H1 (cell line): ENCODE results near the gene TSN. TPM values are rescaled to one million over a fixed set of nuclear protein-coding genes. Genes with fewer than 3 reads are reported as not detected.

Experiments used
- CHD2 ChIP-seq: IDR thresholded peaks from 2 replicates; pipeline ENCODE4 v1.6.1; 2012; ENCODE audit warnings: low read length, improper control_type of control experiment
- FOSL1 ChIP-seq: IDR thresholded peaks from 2 replicates; pipeline ENCODE4 v1.6.1; 2011; ENCODE audit warnings: mild to moderate bottlenecking, low read depth, low read length, moderate library complexity; ENCODE audit not compliant: insufficient read depth
- NANOG ChIP-seq: IDR thresholded peaks from 2 replicates; pipeline ENCODE4 v1.6.1; 2011; ENCODE audit warnings: low read length, low read depth, mild to moderate bottlenecking, inconsistent platforms; ENCODE audit not compliant: insufficient read depth, poor library complexity, severe bottlenecking
- TEAD4 ChIP-seq: IDR thresholded peaks from 2 replicates; pipeline ENCODE4 v1.6.1; 2012; ENCODE audit warnings: low read depth, low read length, inconsistent platforms, mixed read lengths
- YY1 ChIP-seq: IDR thresholded peaks from 2 replicates; pipeline ENCODE4 v1.6.1; 2011; ENCODE audit warnings: low read depth, mild to moderate bottlenecking, low read length
- polyA plus RNA-seq, 7 experiments: library from polyadenylated mRNA; depleted of rRNA in 3 of 7; stranded (reverse) in 5 of 7; unstranded in 2 of 7; fragments of >200 nt in 5 of 7; fragments of 200-250 nt in 2 of 7; gene quantifications; 1 replicate in 5 of 7; 2 replicates in 1 of 7; 4 replicates in 1 of 7; pipeline versions ENCODE4 v1.2.1 to v1.2.3, GENCODE V29; 2011 to 2013; ENCODE audit warnings: missing spikeins in 2 of 7, mixed read lengths in 2 of 7
- total RNA-seq: library from RNA; stranded (reverse); fragmentation: NEBNext Ultra II Directional; extraction: Animal tissue kit (Norgen Biotek cat#: 25700); gene quantifications from 2 replicates; pipeline ENCODE4 v1.2.1, GENCODE V29; 2021
- TF ChIP-seq, protein P1 (sequence below): fragments of 300-600 bp; sonication (generic); IDR thresholded peaks from 2 replicates; pipeline ENCODE4 v1.7.1; 2012; ENCODE audit warnings: low read length, moderate library complexity, mild to moderate bottlenecking, inconsistent platforms; ENCODE audit not compliant: insufficient replicate concordance
- TF ChIP-seq, protein P2 (sequence below): IDR thresholded peaks from 2 replicates; pipeline ENCODE4 v1.6.1; 2012; ENCODE audit warnings: inconsistent platforms

Gene TSN
- total and polyA plus RNA-seq, 2 of the 8 experiments (the other 6 are each of a cell fraction or from before 2014, with no cell fraction given): 44.4 to 96.1 TPM

DNA sequence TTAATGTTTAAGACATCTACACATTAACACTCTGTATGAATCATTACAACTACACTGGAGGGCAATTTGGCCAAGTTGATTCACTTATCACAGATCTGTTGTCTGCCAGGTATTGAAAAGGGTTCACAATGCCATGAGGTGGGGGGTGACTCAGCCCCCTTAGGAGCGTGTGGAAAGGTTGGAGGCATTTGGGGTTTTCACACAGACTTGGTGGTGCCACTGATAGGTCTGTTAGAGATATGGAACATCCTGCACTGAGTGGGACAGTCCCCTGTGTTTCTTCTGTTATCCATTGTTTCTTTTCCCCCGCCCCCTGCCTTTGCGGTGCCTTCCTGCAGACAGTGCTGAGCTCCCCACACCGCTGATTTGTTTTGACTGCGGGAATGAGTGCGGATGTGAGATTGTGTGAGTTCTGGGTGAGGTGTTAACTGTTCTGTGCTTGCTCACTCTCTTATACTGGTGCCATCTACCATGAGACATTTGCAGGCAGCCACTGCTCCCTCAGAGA is 9.3 kb upstream of the TSN start (continued):
- TF ChIP-seq, protein P1, sequence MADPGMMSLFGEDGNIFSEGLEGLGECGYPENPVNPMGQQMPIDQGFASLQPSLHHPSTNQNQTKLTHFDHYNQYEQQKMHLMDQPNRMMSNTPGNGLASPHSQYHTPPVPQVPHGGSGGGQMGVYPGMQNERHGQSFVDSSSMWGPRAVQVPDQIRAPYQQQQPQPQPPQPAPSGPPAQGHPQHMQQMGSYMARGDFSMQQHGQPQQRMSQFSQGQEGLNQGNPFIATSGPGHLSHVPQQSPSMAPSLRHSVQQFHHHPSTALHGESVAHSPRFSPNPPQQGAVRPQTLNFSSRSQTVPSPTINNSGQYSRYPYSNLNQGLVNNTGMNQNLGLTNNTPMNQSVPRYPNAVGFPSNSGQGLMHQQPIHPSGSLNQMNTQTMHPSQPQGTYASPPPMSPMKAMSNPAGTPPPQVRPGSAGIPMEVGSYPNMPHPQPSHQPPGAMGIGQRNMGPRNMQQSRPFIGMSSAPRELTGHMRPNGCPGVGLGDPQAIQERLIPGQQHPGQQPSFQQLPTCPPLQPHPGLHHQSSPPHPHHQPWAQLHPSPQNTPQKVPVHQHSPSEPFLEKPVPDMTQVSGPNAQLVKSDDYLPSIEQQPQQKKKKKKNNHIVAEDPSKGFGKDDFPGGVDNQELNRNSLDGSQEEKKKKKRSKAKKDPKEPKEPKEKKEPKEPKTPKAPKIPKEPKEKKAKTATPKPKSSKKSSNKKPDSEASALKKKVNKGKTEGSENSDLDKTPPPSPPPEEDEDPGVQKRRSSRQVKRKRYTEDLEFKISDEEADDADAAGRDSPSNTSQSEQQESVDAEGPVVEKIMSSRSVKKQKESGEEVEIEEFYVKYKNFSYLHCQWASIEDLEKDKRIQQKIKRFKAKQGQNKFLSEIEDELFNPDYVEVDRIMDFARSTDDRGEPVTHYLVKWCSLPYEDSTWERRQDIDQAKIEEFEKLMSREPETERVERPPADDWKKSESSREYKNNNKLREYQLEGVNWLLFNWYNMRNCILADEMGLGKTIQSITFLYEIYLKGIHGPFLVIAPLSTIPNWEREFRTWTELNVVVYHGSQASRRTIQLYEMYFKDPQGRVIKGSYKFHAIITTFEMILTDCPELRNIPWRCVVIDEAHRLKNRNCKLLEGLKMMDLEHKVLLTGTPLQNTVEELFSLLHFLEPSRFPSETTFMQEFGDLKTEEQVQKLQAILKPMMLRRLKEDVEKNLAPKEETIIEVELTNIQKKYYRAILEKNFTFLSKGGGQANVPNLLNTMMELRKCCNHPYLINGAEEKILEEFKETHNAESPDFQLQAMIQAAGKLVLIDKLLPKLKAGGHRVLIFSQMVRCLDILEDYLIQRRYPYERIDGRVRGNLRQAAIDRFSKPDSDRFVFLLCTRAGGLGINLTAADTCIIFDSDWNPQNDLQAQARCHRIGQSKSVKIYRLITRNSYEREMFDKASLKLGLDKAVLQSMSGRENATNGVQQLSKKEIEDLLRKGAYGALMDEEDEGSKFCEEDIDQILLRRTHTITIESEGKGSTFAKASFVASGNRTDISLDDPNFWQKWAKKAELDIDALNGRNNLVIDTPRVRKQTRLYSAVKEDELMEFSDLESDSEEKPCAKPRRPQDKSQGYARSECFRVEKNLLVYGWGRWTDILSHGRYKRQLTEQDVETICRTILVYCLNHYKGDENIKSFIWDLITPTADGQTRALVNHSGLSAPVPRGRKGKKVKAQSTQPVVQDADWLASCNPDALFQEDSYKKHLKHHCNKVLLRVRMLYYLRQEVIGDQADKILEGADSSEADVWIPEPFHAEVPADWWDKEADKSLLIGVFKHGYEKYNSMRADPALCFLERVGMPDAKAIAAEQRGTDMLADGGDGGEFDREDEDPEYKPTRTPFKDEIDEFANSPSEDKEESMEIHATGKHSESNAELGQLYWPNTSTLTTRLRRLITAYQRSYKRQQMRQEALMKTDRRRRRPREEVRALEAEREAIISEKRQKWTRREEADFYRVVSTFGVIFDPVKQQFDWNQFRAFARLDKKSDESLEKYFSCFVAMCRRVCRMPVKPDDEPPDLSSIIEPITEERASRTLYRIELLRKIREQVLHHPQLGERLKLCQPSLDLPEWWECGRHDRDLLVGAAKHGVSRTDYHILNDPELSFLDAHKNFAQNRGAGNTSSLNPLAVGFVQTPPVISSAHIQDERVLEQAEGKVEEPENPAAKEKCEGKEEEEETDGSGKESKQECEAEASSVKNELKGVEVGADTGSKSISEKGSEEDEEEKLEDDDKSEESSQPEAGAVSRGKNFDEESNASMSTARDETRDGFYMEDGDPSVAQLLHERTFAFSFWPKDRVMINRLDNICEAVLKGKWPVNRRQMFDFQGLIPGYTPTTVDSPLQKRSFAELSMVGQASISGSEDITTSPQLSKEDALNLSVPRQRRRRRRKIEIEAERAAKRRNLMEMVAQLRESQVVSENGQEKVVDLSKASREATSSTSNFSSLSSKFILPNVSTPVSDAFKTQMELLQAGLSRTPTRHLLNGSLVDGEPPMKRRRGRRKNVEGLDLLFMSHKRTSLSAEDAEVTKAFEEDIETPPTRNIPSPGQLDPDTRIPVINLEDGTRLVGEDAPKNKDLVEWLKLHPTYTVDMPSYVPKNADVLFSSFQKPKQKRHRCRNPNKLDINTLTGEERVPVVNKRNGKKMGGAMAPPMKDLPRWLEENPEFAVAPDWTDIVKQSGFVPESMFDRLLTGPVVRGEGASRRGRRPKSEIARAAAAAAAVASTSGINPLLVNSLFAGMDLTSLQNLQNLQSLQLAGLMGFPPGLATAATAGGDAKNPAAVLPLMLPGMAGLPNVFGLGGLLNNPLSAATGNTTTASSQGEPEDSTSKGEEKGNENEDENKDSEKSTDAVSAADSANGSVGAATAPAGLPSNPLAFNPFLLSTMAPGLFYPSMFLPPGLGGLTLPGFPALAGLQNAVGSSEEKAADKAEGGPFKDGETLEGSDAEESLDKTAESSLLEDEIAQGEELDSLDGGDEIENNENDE: no peak
- TF ChIP-seq YY1 (no peak), FOSL1 (no peak), NANOG (no peak), CHD2 (no peak), TEAD4 (no peak)
- TF ChIP-seq, protein P2, sequence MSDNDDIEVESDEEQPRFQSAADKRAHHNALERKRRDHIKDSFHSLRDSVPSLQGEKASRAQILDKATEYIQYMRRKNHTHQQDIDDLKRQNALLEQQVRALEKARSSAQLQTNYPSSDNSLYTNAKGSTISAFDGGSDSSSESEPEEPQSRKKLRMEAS: no peak
- TF ChIP-seq, all 59 proteins: peak for 0
